Measurements from ENCODE around the gene UNC13C.
"Not testable (repeated sequence)": the region's sequence is repeated elsewhere in the genome, so short reads cannot be mapped to it uniquely, and the experiment has no call there.

Gene UNC13C

GRCh38 chr15:54307926-54308325 lies 329.7 kb downstream of the UNC13C start:
- DNase-seq, result no peak

- no peak for DNase-seq
These were observed 334.3 kb downstream of the UNC13C start for GRCh38 chr15:54312528-54312927.

- DNase-seq, result no peak
These were observed 343.2 kb downstream of the UNC13C start for GRCh38 chr15:54321426-54321825.

- DNase-seq, result no peak
These were observed 344.1 kb downstream of the UNC13C start for GRCh38 chr15:54322341-54322740.

GRCh38 chr15:54345301-54345700 lies 367.1 kb downstream of the UNC13C start:
- DNase-seq, result no peak

- DNase-seq, result no peak
These were observed 367.6 kb downstream of the UNC13C start for GRCh38 chr15:54345827-54346226.

GRCh38 chr15:54347082-54347827 lies 369.0 kb downstream of the UNC13C start:
- DNase-seq, result no peak

- DNase-seq, result no peak
These were observed 375.5 kb downstream of the UNC13C start for GRCh38 chr15:54353726-54354125.

GRCh38 chr15:54354341-54354740 lies 376.1 kb downstream of the UNC13C start:
- DNase-seq, result no peak

- DNase-seq, result no peak
These were observed 386.7 kb downstream of the UNC13C start for GRCh38 chr15:54364961-54365360.

GRCh38 chr15:54373332-54373731 lies 395.1 kb downstream of the UNC13C start:
- DNase-seq, result no peak

- DNase-seq, result no peak
These were observed 396.1 kb downstream of the UNC13C start for GRCh38 chr15:54374184-54374952.

- no peak for DNase-seq
These were observed 409.6 kb downstream of the UNC13C start for GRCh38 chr15:54387799-54388198.

GRCh38 chr15:54388746-54389145 lies 410.5 kb downstream of the UNC13C start:
- no peak for DNase-seq

GRCh38 chr15:54410481-54410880 lies 432.2 kb downstream of the UNC13C start:
- no peak for DNase-seq

- DNase-seq, result no peak
These were observed 445.9 kb downstream of the UNC13C start for GRCh38 chr15:54424171-54424570.

- DNase-seq, result no peak
These were observed 450.4 kb downstream of the UNC13C start for GRCh38 chr15:54428596-54428995.

- not testable (repeated sequence) for DNase-seq
These were observed 472.0 kb downstream of the UNC13C start for GRCh38 chr15:54450288-54450687.

- DNase-seq, result no peak
These were observed 478.2 kb downstream of the UNC13C start for GRCh38 chr15:54456413-54456812.

- no peak for DNase-seq
These were observed 484.3 kb downstream of the UNC13C start for GRCh38 chr15:54462511-54462913.

- no peak for DNase-seq
These were observed 503.6 kb downstream of the UNC13C start for GRCh38 chr15:54481819-54482218.

- no peak for DNase-seq
These were observed 504.0 kb downstream of the UNC13C start for GRCh38 chr15:54482251-54482650.

GRCh38 chr15:54500330-54500729 lies 522.1 kb downstream of the UNC13C start:
- DNase-seq, result no peak

- no peak for DNase-seq
These were observed 524.3 kb downstream of the UNC13C start for GRCh38 chr15:54502416-54503075.
